Measurements from ENCODE around the gene NFAM1.

The NFAM1 gene

GRCh38 chr22:42365942-42366695 lies 66.1 kb downstream of the NFAM1 start:
- TF ChIP-seq CTCF (IDR thresholded peaks at IDR 0.05) = no peak

- no peak for TF ChIP-seq CTCF (IDR thresholded peaks at IDR 0.05)
These were observed 66.9 kb downstream of the NFAM1 start for GRCh38 chr22:42365111-42365865.

- TF ChIP-seq CTCF (IDR thresholded peaks at IDR 0.05) = no peak
These were observed 67.5 kb downstream of the NFAM1 start for GRCh38 chr22:42364604-42365110.

- no peak for TF ChIP-seq CTCF (IDR thresholded peaks at IDR 0.05)
These were observed 68.3 kb downstream of the NFAM1 start for GRCh38 chr22:42363892-42364291.

GRCh38 chr22:42361523-42361922 lies 70.7 kb downstream of the NFAM1 start:
- no peak for TF ChIP-seq CTCF (IDR thresholded peaks at IDR 0.05)

- no peak for TF ChIP-seq CTCF (IDR thresholded peaks at IDR 0.05)
These were observed 71.9 kb downstream of the NFAM1 start for GRCh38 chr22:42360348-42360747.

- no peak for TF ChIP-seq CTCF (IDR thresholded peaks at IDR 0.05)
These were observed 73.3 kb downstream of the NFAM1 start for GRCh38 chr22:42358643-42359558.

All from LNCAP (cell line).